IPS-NIHi11 (cell line): ENCODE data around the gene CGA.
"Not testable (repeated sequence)": the region's sequence is repeated elsewhere in the genome, so short reads cannot be mapped to it uniquely, and the experiment has no call there.

Experiments
- DNase-seq: peaks from one replicate; pipeline ENCODE4 v3.0.0; 2012; ENCODE audit warnings: mixed read lengths, low spot score

Gene CGA

DNA sequence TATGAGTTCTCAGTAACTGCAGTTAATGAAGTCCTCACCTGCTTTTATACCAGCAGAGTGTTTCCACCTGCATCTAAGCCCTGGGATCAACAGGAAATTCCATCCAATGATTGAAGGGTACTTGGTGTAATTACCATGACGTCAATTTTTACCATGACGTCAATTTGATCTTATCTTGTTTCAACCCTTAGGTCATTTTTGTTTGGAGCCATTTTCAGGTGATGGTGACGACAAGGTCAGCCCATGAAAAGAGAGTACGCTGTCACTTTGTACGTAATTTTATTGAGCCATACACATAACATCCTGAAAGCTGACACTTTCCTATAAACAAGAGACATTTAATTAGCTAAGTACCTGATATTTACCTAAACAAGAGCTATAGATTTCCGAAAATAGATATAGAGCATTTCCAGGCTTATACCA is at the start of gene CGA:
Gene CGA, minus strand, starts transcription at position 20 of the 423 bp plus-strand sequence. CDS start 6,906 bp downstream, outside the sequence.
- no peak for DNase-seq

DNA sequence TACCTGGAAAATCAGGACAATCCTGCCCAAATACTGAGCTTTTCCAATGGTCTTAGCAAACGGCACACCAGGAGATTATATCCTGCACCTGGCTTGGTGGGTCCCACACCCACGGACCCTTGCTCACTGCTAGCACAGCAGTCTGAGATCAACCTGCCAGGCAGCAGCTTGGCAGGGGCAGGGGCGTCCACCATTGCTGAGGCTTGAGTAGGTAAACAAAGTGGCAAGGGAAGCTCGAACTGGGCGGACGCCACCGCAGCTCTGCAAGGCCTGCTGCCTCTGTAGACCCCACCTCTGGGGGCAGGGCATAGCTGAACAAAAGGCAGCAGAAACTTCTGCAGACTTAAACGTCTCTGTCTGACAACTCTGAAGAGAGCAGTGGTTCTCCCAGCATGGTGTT is 45.0 kb upstream of the CGA start:
- DNase-seq = not testable (repeated sequence)

- peak; percentile 54 for DNase-seq
Observed at GRCh38 chr6:87139236-87139635, 44.3 kb upstream of the CGA start.

- DNase-seq = no peak
Observed at GRCh38 chr6:87136963-87137362, 42.1 kb upstream of the CGA start.

DNA sequence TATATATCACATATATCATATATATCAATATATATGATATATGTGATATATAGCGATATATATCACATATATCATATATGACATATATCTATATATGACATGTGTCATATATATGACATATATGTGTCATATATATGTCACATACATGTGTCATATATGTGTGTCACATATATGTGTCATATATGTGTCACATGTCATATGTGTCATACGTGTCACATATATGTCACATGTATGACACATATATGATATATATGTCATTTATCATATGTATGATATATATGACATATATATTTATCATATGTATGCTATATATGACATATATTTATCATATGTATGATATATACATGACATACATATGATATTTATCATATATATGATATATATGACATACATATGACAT is 32.8 kb upstream of the CGA start:
- no peak for DNase-seq

GRCh38 chr6:87126501-87126900 is 31.6 kb upstream of the CGA start:
- DNase-seq = no peak

GRCh38 chr6:87124074-87124473 is 29.2 kb upstream of the CGA start:
- DNase-seq = no peak

DNA sequence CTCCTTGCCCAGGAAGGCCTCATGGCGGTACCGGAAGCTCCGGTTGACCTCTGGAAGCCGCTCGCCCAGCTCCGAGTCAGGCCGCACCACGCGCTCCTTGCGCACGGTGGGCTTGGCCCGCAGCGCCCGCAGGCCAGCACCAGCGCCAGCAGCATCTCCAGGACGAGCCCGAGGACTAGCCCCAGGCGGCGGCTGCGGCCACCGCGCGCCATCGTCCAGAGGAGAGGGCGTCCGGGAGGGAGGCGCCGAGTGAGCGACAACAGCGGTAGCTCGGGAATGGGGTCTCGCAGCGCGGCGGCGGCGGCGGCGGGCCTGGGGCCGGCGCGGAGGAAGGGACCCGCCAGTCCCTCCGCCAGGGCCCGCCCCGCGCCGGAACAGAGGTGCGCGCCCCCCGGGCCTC is 27.6 kb upstream of the CGA start:
- DNase-seq = peak; percentile 25

DNA sequence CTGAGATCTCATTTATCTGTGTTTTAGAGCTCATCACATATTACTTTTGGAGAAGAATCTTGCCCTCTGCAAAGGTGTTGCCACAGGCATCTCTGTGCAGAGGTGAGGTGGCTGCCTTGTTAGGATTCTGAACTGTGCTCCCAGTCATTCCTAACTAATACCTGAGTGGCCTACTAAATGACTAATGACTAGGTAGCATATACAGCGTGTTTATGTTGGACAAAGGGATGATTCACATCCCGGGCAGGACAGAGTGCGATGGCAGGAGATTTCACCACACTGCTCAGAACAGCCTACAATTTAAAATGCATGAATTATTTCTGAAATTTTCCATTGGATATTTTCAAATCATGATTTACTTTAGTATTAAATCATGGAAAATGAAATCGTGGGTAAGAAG is 23.1 kb upstream of the CGA start:
- DNase-seq = no peak

GRCh38 chr6:87116922-87117321 is 22.0 kb upstream of the CGA start:
- DNase-seq = no peak

DNA sequence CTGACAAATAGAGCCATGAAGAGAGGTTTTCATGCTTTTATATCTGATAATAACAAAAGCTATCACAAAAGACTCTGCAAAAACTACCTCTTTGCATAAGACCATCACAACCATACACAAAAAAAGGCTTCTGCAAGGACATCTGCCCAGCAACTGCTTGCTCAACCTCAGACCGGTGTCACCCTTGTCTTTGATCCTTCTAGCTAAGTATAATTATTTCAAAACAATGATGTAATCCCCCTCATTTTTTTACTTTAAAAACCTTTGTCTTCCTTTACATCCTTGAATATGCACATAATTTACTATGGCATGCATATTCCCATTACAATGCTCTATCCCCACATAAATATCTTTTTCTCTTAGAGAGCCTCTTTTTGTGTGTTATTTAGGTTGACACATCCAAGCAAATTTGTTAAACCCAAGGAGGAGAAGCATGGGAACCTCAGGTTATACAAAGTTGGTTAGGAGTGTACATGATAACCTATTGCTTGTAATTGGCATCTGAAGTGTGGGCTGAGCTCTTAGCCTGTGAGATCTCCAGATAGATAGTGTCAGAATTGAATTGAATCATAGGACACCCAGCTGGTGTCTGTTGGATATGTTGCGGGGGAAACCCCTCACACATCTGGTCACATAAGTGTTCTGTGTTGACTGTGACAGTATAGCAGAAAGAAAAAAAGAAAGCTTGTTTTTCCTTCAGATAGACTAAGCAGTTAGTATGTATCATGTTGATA is 20.7 kb upstream of the CGA start:
- no peak for DNase-seq

DNA sequence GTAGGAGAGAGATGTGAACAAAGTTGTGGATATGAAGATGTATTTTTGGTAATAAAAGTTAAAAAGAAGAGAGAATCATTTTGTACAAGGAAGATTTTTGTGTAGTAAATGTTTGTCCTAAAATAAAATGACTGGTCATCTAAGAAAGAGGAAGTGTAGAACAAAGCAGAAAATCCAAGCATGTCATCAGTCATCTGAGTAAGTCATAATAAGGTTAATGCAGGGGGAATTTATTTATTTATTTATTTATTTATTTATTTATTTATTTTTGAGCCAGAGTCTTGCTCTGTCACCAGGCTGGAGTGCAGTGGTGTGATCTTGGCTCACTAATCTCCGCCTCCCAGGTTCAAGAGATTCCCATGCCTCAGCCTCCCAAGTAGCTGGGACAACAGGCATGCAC is 15.7 kb upstream of the CGA start:
- no peak for DNase-seq

DNA sequence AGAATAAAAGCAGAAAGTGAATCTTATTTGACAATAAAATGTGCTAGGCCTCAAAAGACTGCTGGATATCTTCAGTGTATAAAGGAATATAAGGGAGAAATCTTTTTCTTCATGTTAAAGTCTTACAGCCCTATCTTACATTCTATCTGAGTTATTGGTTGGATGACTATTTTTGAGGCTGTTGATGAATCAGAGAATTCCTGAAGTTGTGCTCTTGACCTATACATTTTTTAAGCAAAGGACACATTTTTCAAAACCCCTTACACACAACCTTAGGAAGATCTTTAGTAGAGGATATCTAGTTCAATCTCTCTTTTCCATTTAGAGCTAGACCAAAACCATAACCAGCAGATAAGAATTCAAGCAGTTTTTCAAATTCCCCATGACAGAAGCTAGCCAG is 10.9 kb upstream of the CGA start:
- DNase-seq = no peak

GRCh38 chr6:87104667-87105066 is 9.8 kb upstream of the CGA start:
- DNase-seq = no peak

DNA sequence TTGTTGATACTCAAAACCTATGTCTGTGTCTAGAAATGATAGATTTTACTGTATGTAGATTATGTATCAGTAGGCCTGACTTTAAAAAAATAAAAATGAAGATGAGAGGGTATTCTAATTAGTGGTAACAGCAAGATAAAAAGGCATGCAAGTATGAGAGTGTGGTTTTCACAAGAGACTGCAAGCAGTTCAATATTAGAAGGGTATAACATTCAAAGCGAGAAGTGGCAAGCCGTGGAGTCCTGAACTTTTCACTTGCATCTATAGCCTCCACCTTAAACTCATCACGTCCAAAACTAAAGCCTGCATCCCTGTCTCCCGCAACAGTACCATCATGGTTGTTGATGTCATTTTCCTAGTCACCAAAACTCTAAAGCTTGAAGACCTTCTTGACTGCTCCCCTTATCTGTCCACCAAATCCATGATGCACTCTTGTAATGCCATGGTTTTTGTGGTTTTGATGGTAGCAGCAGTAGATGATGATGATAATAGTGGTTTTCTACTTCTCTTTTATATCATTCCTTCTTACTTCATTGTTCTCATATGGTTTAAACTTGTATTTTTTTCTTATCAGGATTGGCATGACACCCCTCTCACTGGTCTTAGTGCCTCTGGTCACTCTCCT is 9.2 kb upstream of the CGA start:
- no peak for DNase-seq

- no peak for DNase-seq
Observed at GRCh38 chr6:87102151-87102621, 7.3 kb upstream of the CGA start.

GRCh38 chr6:87101067-87101466 is 6.2 kb upstream of the CGA start:
- DNase-seq = no peak

DNA sequence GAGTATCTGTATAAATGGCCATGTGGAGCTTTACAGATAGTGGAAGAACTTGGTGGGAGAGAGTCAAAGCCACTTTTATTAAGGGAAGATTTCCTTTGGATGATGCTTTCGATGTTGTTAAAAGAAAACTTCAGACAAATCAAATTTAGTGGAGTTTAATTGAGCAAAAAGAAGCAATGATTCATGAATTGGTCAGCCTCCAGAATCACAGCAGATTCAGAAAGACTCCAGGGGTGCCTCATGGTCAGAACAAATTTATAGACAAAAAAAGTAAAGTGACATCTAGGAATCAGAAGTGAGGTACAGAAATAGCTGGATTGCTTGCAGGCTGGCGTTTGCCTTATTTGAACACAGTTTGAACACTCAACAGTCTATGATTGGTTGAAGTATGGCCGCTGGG is 5.3 kb upstream of the CGA start:
- no peak for DNase-seq

- no peak for DNase-seq
Observed at GRCh38 chr6:87099472-87099871, 4.6 kb upstream of the CGA start.

DNA sequence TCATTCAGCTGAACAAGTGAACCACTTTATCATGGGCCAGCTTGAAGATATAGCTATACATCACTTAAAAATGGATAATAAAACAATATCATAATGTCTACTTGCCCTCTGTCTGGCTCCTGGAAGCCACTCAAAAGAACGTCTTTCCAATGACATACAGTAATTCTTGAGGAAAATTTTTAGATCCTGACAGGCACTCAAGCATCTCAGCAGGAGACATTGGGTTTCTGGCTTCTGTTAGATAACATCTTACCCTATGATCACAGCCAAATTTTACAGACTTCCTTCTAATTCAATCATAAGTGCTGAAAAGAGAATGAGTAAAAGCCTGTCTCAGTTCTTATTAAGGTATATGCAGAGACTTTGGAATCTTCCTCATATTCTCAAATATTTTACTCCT is 330 bp downstream of the CGA start:
- DNase-seq = no peak

DNA sequence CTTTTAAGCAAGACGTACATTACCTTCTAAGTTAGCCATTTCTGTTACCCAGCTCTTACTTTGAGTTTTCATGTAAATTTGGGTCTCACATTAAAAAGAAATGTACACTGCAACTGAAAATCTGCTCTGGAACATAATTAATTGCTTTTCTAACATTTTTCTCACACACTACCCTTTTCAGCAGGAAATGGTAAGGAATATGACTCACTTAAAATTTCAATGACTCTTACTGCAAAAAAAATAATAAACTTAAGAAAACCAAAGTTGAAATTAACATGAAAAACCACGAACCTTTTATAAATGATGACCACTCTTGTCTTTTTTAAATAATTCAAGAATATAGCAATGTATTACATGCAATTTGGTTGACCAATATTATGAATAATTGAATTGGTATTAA is 1.3 kb downstream of the CGA start:
- DNase-seq = no peak

DNA sequence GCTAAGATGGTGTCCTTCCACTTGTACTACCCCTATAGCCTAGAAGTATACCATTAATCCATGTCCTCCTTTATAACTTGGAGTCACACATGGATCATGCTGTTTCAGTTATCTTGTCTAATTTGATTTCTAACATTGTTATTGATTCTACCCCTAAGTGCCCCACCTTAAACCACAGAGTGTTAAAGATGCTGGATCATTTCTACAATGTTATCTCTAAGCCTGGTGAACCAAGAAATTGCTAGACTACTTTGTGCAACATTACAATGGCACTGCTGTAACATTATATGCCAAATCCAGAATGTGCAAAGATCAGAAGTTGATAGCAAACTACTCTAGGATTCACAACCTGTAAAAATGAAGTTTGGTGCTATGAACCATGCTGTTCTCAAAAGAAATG is 1.7 kb downstream of the CGA start:
- no peak for DNase-seq

DNA sequence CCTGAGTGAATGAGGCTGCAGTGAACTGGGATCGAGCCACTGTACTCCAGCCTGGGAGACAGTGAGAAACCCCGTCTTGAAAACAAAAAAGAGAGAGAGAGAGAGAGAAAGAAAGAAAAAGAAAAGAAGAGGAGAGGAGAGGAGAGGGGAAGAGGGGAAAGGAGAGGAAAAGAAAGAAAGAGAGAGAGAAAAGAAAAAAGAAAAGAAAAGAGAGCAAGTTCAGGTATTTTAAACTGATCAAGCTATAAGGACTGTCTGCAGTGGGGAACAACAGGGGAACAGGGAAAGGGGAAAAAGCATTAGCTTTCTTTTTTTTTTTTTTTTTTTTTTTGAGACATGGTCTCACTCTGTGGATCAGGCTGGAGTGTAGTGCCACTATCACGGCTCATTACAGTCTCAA is 2.5 kb downstream of the CGA start:
- DNase-seq = no peak

- DNase-seq = no peak
Observed at GRCh38 chr6:87089135-87089534, 5.8 kb downstream of the CGA start.
